Measurements from ENCODE around the gene TCFL5. TPM values are rescaled to one million over a fixed set of nuclear protein-coding genes. Genes with fewer than 3 reads are reported as not detected.

The TCFL5 gene
- total RNA-seq, 4 donors from 2014 or later, result 2.6 to 6.6 (median 5.0) TPM

GRCh38 chr20:62822239-62822787 lies 39.3 kb downstream of the TCFL5 start:
- Histone ChIP-seq H3K36me3 (no peaks in the 10 kb centered on the region), H3K4me3 (no peak overlapping the region), H3K4me1 (peaks cover 7 to 31% (median 17%) of the 10 kb centered on the region in 4 donors), H3K27me3 (peaks cover 0 to 15% of the 10 kb centered on the region in 2 donors), H3K9me3 (no peaks in the 10 kb centered on the region), H3K27ac (peak overlapping the region in 1 of 4 donors; percentile 61)
- no peak for DNase-seq
- TF ChIP-seq, protein P1, sequence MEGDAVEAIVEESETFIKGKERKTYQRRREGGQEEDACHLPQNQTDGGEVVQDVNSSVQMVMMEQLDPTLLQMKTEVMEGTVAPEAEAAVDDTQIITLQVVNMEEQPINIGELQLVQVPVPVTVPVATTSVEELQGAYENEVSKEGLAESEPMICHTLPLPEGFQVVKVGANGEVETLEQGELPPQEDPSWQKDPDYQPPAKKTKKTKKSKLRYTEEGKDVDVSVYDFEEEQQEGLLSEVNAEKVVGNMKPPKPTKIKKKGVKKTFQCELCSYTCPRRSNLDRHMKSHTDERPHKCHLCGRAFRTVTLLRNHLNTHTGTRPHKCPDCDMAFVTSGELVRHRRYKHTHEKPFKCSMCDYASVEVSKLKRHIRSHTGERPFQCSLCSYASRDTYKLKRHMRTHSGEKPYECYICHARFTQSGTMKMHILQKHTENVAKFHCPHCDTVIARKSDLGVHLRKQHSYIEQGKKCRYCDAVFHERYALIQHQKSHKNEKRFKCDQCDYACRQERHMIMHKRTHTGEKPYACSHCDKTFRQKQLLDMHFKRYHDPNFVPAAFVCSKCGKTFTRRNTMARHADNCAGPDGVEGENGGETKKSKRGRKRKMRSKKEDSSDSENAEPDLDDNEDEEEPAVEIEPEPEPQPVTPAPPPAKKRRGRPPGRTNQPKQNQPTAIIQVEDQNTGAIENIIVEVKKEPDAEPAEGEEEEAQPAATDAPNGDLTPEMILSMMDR (IDR thresholded peaks at IDR 0.05), result no peak
- no peak for TF ChIP-seq POLR2A (IDR thresholded peaks at IDR 0.05)

GRCh38 chr20:62821726-62822210 lies 39.9 kb downstream of the TCFL5 start:
- TF ChIP-seq, protein P1 (IDR thresholded peaks at IDR 0.05), result no peak
- TF ChIP-seq POLR2A (IDR thresholded peaks at IDR 0.05), result no peak
- Histone ChIP-seq H3K27me3 (peaks cover 0 to 19% of the 10 kb centered on the region in 2 donors), H3K9me3 (no peaks in the 10 kb centered on the region), H3K36me3 (no peaks in the 10 kb centered on the region), H3K4me1 (peaks cover 9 to 36% (median 19%) of the 10 kb centered on the region in 4 donors), H3K27ac (no peak overlapping the region), H3K4me3 (no peak overlapping the region)
- DNase-seq, result no peak

- no peak for DNase-seq
- Histone ChIP-seq H3K27me3 (peaks cover 0 to 24% of the 10 kb centered on the region in 2 donors), H3K4me1 (peaks cover 12 to 42% (median 25%) of the 10 kb centered on the region in 4 donors), H3K9me3 (no peaks in the 10 kb centered on the region), H3K36me3 (no peaks in the 10 kb centered on the region), H3K27ac (no peak overlapping the region), H3K4me3 (no peak overlapping the region)
- no peak for TF ChIP-seq POLR2A (IDR thresholded peaks at IDR 0.05)
These were observed 40.5 kb downstream of the TCFL5 start for GRCh38 chr20:62820962-62821725.

GRCh38 chr20:62820208-62820961 lies 41.2 kb downstream of the TCFL5 start:
- Histone ChIP-seq H3K27me3 (peaks cover 0 to 32% of the 10 kb centered on the region in 2 donors), H3K4me1 (peaks cover 12 to 49% (median 27%) of the 10 kb centered on the region in 4 donors), H3K27ac (no peak overlapping the region), H3K36me3 (no peaks in the 10 kb centered on the region), H3K9me3 (no peaks in the 10 kb centered on the region), H3K4me3 (no peak overlapping the region)
- no peak for TF ChIP-seq POLR2A (IDR thresholded peaks at IDR 0.05)
- TF ChIP-seq, protein P1 (IDR thresholded peaks at IDR 0.05), result no peak
- DNase-seq, result no peak

GRCh38 chr20:62819494-62820174 lies 42.0 kb downstream of the TCFL5 start:
- Histone ChIP-seq H3K4me3 (no peak overlapping the region), H3K4me1 (peaks cover 12 to 50% (median 25%) of the 10 kb centered on the region in 4 donors), H3K27me3 (peaks cover 0 to 38% of the 10 kb centered on the region in 2 donors), H3K9me3 (no peaks in the 10 kb centered on the region), H3K27ac (peak overlapping the region in 1 of 4 donors; percentile 9), H3K36me3 (no peaks in the 10 kb centered on the region)
- no peak for DNase-seq
- no peak for TF ChIP-seq POLR2A (IDR thresholded peaks at IDR 0.05)
- TF ChIP-seq, protein P1 (IDR thresholded peaks at IDR 0.05), result no peak

All from Peyer's patch (tissue), 4 donors.